ENCODE measurements around the gene CRIP3. TPM values are rescaled to one million over a fixed set of nuclear protein-coding genes. Genes with fewer than 3 reads are reported as not detected.

The CRIP3 gene
- total and polyA plus RNA-seq, 10 of the 15 experiments (the other 5 are each of a cell fraction or from before 2014, with no cell fraction given), result 1.5 to 9.2 (median 2.2) TPM

GRCh38 chr6:43310134-43310533 lies 1.5 kb upstream of the CRIP3 start:
- ChIA-PET RAD21 (ENCODE audit: unreplicated experiment) (interaction anchor here (1.6 to 2.1 kb wide), 2 partner anchors 56 to 60 kb away, joined by 5 to 7 read pairs; partner anchors contain the start of gene ZNF318), CTCF (interaction anchor here (0.7 to 3.9 kb wide), 6 partner anchors 12 to 196 kb away, joined by 3 to 29 read pairs (median 18); no protein-coding TSS in a partner anchor), POLR2A (interaction anchor here (1.2 kb wide), 1 partner anchor 25 kb away, joined by 4 read pairs; no protein-coding TSS in a partner anchor), SMC1A (ENCODE audit: uncharacterized antibody, unreplicated experiment) (interaction anchor here (2.7 to 3.8 kb wide), 4 partner anchors 11 to 51 kb away, joined by 14 to 70 read pairs (median 24); no protein-coding TSS in a partner anchor)
- Histone ChIP-seq H3K4me1 (ENCODE audit: control insufficient read depth, insufficient read depth, low read length) (peaks cover 13% of the 10 kb centered on the region), H3K4me2 (ENCODE audit: control insufficient read depth, insufficient read depth) (no peak overlapping the region), H4K20me1 (ENCODE audit: control insufficient read depth, insufficient read depth) (no peaks in the 10 kb centered on the region), H3K27me3 (replicated peaks in 1 of 2; ENCODE audit: control insufficient read depth in 2 of 2, insufficient read depth in 2 of 2, low read length in 1 of 2) (no peaks in the 10 kb centered on the region), H3K4me3 (no peak overlapping the region), H2AFZ (ENCODE audit: control insufficient read depth, low read depth, low read length) (no peak overlapping the region), H3K27ac (ENCODE audit: control insufficient read depth, insufficient read depth) (no peak overlapping the region), H3K79me2 (ENCODE audit: control insufficient read depth, insufficient read depth, low read length) (no peaks in the 10 kb centered on the region), H3K36me3 (ENCODE audit: control insufficient read depth in 2 of 2, insufficient read depth in 2 of 2, low read length in 1 of 2) (no peaks in the 10 kb centered on the region), H3K9ac (ENCODE audit: control insufficient read depth, insufficient read depth, low read length) (no peak overlapping the region), H3K9me3 (replicated peaks; ENCODE audit: control insufficient read depth, insufficient read depth, low read length) (no peaks in the 10 kb centered on the region)
- WGBS (ENCODE audit: insufficient coverage, insufficient replicate concordance, low lambda C conversion rate, missing lambda C conversion rate), result 95% methylated on average over 2 of the region's 2 CpGs
- FAIRE-seq (no peak), DNase-seq (ENCODE audit: low read depth, low spot score) (no peak), ATAC-seq (no peak)
- in situ Hi-C loops (cut with MboI), result no loop called here
- intact Hi-C loops (cut with micrococcal nuclease; ENCODE audit: unreplicated experiment), result no loop called here
- no peak for TF ChIP-seq ZZZ3 (IDR thresholded peaks at IDR 0.05; ENCODE audit: control insufficient read depth, insufficient read length, low read depth)
- no peak for TF ChIP-seq STAT3 (IDR thresholded peaks at IDR 0.05; ENCODE audit: low read depth, low read length)
- TF ChIP-seq CHD4 (IDR thresholded peaks at IDR 0.05), result no peak
- no peak for TF ChIP-seq SIX5 (IDR thresholded peaks at IDR 0.05; ENCODE audit: low read depth, low read length, severe bottlenecking)
- no peak for TF ChIP-seq BCL11A (IDR thresholded peaks at IDR 0.05; ENCODE audit: low read depth, low read length)
- TF ChIP-seq HDGF (IDR thresholded peaks at IDR 0.05), result no peak
- TF ChIP-seq ETV6 (conservative IDR thresholded peaks at IDR 0.05 in 1 of 2, IDR thresholded peaks at IDR 0.05 in 1 of 2; ENCODE audit: borderline replicate concordance in 1 of 2, low read depth in 1 of 2), result no peak
- no peak for TF ChIP-seq RELA (IDR thresholded peaks at IDR 0.05; ENCODE audit: borderline replicate concordance, partially characterized antibody)
- TF ChIP-seq ZNF24 (IDR thresholded peaks at IDR 0.05), result no peak
- TF ChIP-seq NR2C2 (IDR thresholded peaks at IDR 0.05; ENCODE audit: borderline replicate concordance, control insufficient read depth, insufficient read length, low read depth), result no peak
- no peak for TF ChIP-seq GABPA (IDR thresholded peaks at IDR 0.05; ENCODE audit: low read depth)
- no peak for TF ChIP-seq CEBPZ (IDR thresholded peaks at IDR 0.05; ENCODE audit: low read depth, low read length)
- TF ChIP-seq RUNX3 (IDR thresholded peaks at IDR 0.05; ENCODE audit: low read length), result no peak
- no peak for TF ChIP-seq ZNF217 (IDR thresholded peaks at IDR 0.05)
- no TSS peak for BruUV-seq (replicated peaks)
